ENCODE measurements around the gene CD99. TPM values are rescaled to one million over a fixed set of nuclear protein-coding genes. Genes with fewer than 3 reads are reported as not detected.
"Not testable (repeated sequence)": the region's sequence is repeated elsewhere in the genome, so short reads cannot be mapped to it uniquely, and the experiment has no call there.

CD99 gene
- total RNA-seq, 1 experiment from 2014 or later: 407 TPM

- no peaks in the 10 kb centered on the region for H3K9me3 Mint-ChIP-seq (ENCODE audit: unreplicated experiment)
- Histone ChIP-seq H3K9me3 (no peaks in the 10 kb centered on the region), H3K4me1 (peaks cover 21% of the 10 kb centered on the region), H3K36me3 (ENCODE audit: control insufficient read depth, insufficient read depth, low read length) (peaks cover 11% of the 10 kb centered on the region), H3K4me3 (ENCODE audit: low read depth, low read length) (no peak overlapping the region), H3K27me3 (replicated peaks; ENCODE audit: control insufficient read depth, insufficient read depth, low read length) (no peaks in the 10 kb centered on the region)
- peaks cover 19% of the 10 kb centered on the region for H3K4me1 Mint-ChIP-seq (ENCODE audit: low read depth, unreplicated experiment)
- no peak for TF ChIP-seq CTCF (IDR thresholded peaks at IDR 0.05; ENCODE audit: insufficient read depth in 1 of 2, low read depth in 1 of 2, low read length in 1 of 2, severe bottlenecking in 1 of 2, unreplicated experiment in 1 of 2)
- peaks cover 95% of the 10 kb centered on the region for H3K36me3 Mint-ChIP-seq (ENCODE audit: insufficient read depth, unreplicated experiment)
- intact Hi-C loops (cut with micrococcal nuclease; ENCODE audit: unreplicated experiment): no loop called here
- no peak overlapping the region for H3K4me3 Mint-ChIP-seq (ENCODE audit: unreplicated experiment)
- ChIA-PET CTCF (no interaction called here), POLR2A (no interaction called here)
- H3K27ac Mint-ChIP-seq (ENCODE audit: unreplicated experiment): no peak overlapping the region
- no TSS peak for BruUV-seq (replicated peaks)
- DNase-seq: no peak
- H3K27me3 Mint-ChIP-seq (ENCODE audit: insufficient read depth, unreplicated experiment): no peaks in the 10 kb centered on the region
These were observed 27.7 kb downstream of the CD99 start for GRCh38 chrX:2718821-2719220.

GRCh38 chrX:2719774-2720447 lies 28.8 kb downstream of the CD99 start:
- Mint-ChIP-seq H3K4me1 (ENCODE audit: low read depth, unreplicated experiment) (peaks cover 10% of the 10 kb centered on the region), H3K36me3 (ENCODE audit: insufficient read depth, unreplicated experiment) (peaks cover 99% of the 10 kb centered on the region), H3K27ac (ENCODE audit: unreplicated experiment) (no peak overlapping the region), H3K9me3 (ENCODE audit: unreplicated experiment) (no peaks in the 10 kb centered on the region), H3K4me3 (ENCODE audit: unreplicated experiment) (no peak overlapping the region), H3K27me3 (ENCODE audit: insufficient read depth, unreplicated experiment) (no peaks in the 10 kb centered on the region)
- CTCF ChIA-PET: no interaction called here
- Histone ChIP-seq H3K27me3 (replicated peaks; ENCODE audit: control insufficient read depth, insufficient read depth, low read length) (no peaks in the 10 kb centered on the region), H3K36me3 (ENCODE audit: control insufficient read depth, insufficient read depth, low read length) (peaks cover 11% of the 10 kb centered on the region), H3K4me3 (ENCODE audit: low read depth, low read length) (no peak overlapping the region), H3K9me3 (no peaks in the 10 kb centered on the region), H3K4me1 (peaks cover 10% of the 10 kb centered on the region)
- POLR2A ChIA-PET: no interaction called here
- intact Hi-C loops (cut with micrococcal nuclease; ENCODE audit: unreplicated experiment): no loop called here
- BruUV-seq (replicated peaks): no TSS peak
- TF ChIP-seq CTCF (IDR thresholded peaks at IDR 0.05; ENCODE audit: insufficient read depth in 1 of 2, low read depth in 1 of 2, low read length in 1 of 2, severe bottlenecking in 1 of 2, unreplicated experiment in 1 of 2): no peak
- DNase-seq: no peak

- Histone ChIP-seq H3K4me1 (no peaks in the 10 kb centered on the region), H3K36me3 (ENCODE audit: control insufficient read depth, insufficient read depth, low read length) (peaks cover 11% of the 10 kb centered on the region), H3K4me3 (ENCODE audit: low read depth, low read length) (no peak overlapping the region), H3K27me3 (replicated peaks; ENCODE audit: control insufficient read depth, insufficient read depth, low read length) (no peaks in the 10 kb centered on the region), H3K9me3 (no peaks in the 10 kb centered on the region)
- no peak for TF ChIP-seq CTCF (IDR thresholded peaks at IDR 0.05; ENCODE audit: insufficient read depth in 1 of 2, low read depth in 1 of 2, low read length in 1 of 2, severe bottlenecking in 1 of 2, unreplicated experiment in 1 of 2)
- Mint-ChIP-seq H3K9me3 (ENCODE audit: unreplicated experiment) (no peaks in the 10 kb centered on the region), H3K4me3 (ENCODE audit: unreplicated experiment) (no peak overlapping the region), H3K36me3 (ENCODE audit: insufficient read depth, unreplicated experiment) (peaks cover 100% of the 10 kb centered on the region), H3K27ac (ENCODE audit: unreplicated experiment) (no peak overlapping the region), H3K27me3 (ENCODE audit: insufficient read depth, unreplicated experiment) (no peaks in the 10 kb centered on the region), H3K4me1 (ENCODE audit: low read depth, unreplicated experiment) (no peaks in the 10 kb centered on the region)
- no TSS peak for BruUV-seq (replicated peaks)
- ChIA-PET POLR2A (no interaction called here), CTCF (no interaction called here)
- no peak for DNase-seq
- intact Hi-C loops (cut with micrococcal nuclease; ENCODE audit: unreplicated experiment): no loop called here
These were observed 32.3 kb downstream of the CD99 start for GRCh38 chrX:2723286-2723879.

- DNase-seq; H3K4me1 ChIP-seq; H3K9me3 ChIP-seq; H3K9me3 Mint-ChIP-seq (ENCODE audit: unreplicated experiment); CTCF ChIA-PET; H3K27me3 ChIP-seq (replicated peaks; ENCODE audit: control insufficient read depth, insufficient read depth, low read length); H3K27me3 Mint-ChIP-seq (ENCODE audit: insufficient read depth, unreplicated experiment); POLR2A ChIA-PET; intact Hi-C loops (cut with micrococcal nuclease; ENCODE audit: unreplicated experiment); H3K4me3 ChIP-seq (ENCODE audit: low read depth, low read length); H3K4me3 Mint-ChIP-seq (ENCODE audit: unreplicated experiment); BruUV-seq (replicated peaks); H3K36me3 ChIP-seq (ENCODE audit: control insufficient read depth, insufficient read depth, low read length); H3K4me1 Mint-ChIP-seq (ENCODE audit: low read depth, unreplicated experiment); H3K27ac Mint-ChIP-seq (ENCODE audit: unreplicated experiment): not testable (repeated sequence)
- H3K36me3 Mint-ChIP-seq (ENCODE audit: insufficient read depth, unreplicated experiment): peaks cover 93% of the 10 kb centered on the region
These were observed 36.2 kb downstream of the CD99 start for GRCh38 chrX:2727264-2727663.
